GM12891 (cell line): Measurements from ENCODE around the gene APBB2.

Experiments used
- PAX5 ChIP-seq: IDR thresholded peaks from 2 replicates; pipeline ENCODE4 v1.6.1; 2011; ENCODE audit warnings: low read length, moderate library complexity, mild to moderate bottlenecking; ENCODE audit not compliant: insufficient read depth, severe bottlenecking
- POLR2A ChIP-seq: IDR thresholded peaks from 2 replicates; pipeline ENCODE4 v1.6.1; 2011; ENCODE audit warnings: low read depth, low read length, control low read depth
- POLR2AphosphoS5 ChIP-seq: IDR thresholded peaks from 2 replicates; pipeline ENCODE4 v1.6.1; 2011; ENCODE audit warnings: low read depth, low read length, control low read depth
- SPI1 ChIP-seq: IDR thresholded peaks from 2 replicates; pipeline ENCODE4 v1.6.1; 2011; ENCODE audit warnings: low read depth, low read length, control low read depth

DNA sequence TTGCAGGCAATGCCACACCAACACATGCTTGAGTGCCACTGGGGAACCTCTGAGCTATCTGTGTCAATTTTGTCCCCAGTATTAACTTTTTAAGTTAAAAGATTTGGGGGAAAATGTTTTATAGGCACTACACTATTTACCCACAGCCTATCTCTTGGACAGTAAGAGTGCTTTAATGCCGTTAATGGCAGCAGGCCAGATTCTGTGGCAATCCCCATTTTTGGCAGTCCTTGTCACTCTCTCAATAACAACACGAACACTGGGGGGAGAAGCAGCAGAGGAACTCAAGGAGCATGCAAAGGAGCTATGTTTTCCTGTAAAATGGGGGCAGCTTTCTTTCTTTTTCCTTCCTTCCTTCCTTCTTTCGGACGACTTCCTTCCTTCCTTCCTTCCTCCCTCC lies 296.0 kb downstream of the APBB2 start:
- TF ChIP-seq POLR2A (no peak), POLR2AphosphoS5 (no peak), SPI1 (no peak), PAX5 (no peak)
